ENCODE results near the gene GPHN.

The GPHN gene

GRCh38 chr14:66507722-66508546, at the start of gene GPHN:
TSS of gene GPHN (plus strand) at chr14:66508147.
- Mint-ChIP-seq H3K4me1 (peaks cover 17% of the 10 kb centered on the region), H3K9me3 (no peaks in the 10 kb centered on the region), H3K27ac (peak within 1 kb of the TSS; percentile 79 to 98 (median 95)), H3K4me3 (peak within 1 kb of the TSS; percentile 85 to 96 (median 94)), H3K36me3 (ENCODE audit: low read depth) (no peaks in the 10 kb centered on the region), H3K27me3 (ENCODE audit: low read depth) (peaks cover 18% of the 10 kb centered on the region)
- TF ChIP-seq CTCF (IDR thresholded peaks at IDR 0.05; ENCODE audit: unreplicated experiment in 3 of 3) = peak in 1 of 3 experiments; percentile 33

GRCh38 chr14:66459603-66460002, 48.3 kb upstream of the GPHN start:
- TF ChIP-seq CTCF (IDR thresholded peaks at IDR 0.05; ENCODE audit: unreplicated experiment in 3 of 3) = no peak
- Mint-ChIP-seq H3K9me3 (peaks cover 18% of the 10 kb centered on the region), H3K27ac (no peak overlapping the region), H3K4me3 (no peak overlapping the region), H3K4me1 (no peaks in the 10 kb centered on the region), H3K27me3 (ENCODE audit: low read depth) (no peaks in the 10 kb centered on the region), H3K36me3 (ENCODE audit: low read depth) (peaks cover 5% of the 10 kb centered on the region)

- Mint-ChIP-seq H3K9me3 (peaks cover 10% of the 10 kb centered on the region), H3K4me3 (no peak overlapping the region), H3K27ac (no peak overlapping the region), H3K36me3 (ENCODE audit: low read depth) (no peaks in the 10 kb centered on the region), H3K4me1 (no peaks in the 10 kb centered on the region), H3K27me3 (ENCODE audit: low read depth) (no peaks in the 10 kb centered on the region)
- TF ChIP-seq CTCF (IDR thresholded peaks at IDR 0.05; ENCODE audit: unreplicated experiment in 3 of 3) = no peak
Measured at GRCh38 chr14:66464261-66464660, 43.7 kb upstream of the GPHN start.

GRCh38 chr14:66468778-66469367, 39.1 kb upstream of the GPHN start:
- TF ChIP-seq CTCF (IDR thresholded peaks at IDR 0.05; ENCODE audit: unreplicated experiment in 3 of 3) = no peak
- Mint-ChIP-seq H3K9me3 (peaks cover 37% of the 10 kb centered on the region), H3K27ac (no peak overlapping the region), H3K27me3 (ENCODE audit: low read depth) (no peaks in the 10 kb centered on the region), H3K36me3 (ENCODE audit: low read depth) (peaks cover 11% of the 10 kb centered on the region), H3K4me1 (no peaks in the 10 kb centered on the region), H3K4me3 (no peak overlapping the region)

- H3K36me3 Mint-ChIP-seq (ENCODE audit: low read depth) = peaks cover 15% of the 10 kb centered on the region
- peaks cover 34% of the 10 kb centered on the region for H3K9me3 Mint-ChIP-seq
- no peaks in the 10 kb centered on the region for H3K27me3 Mint-ChIP-seq (ENCODE audit: low read depth)
- H3K4me1 Mint-ChIP-seq = no peaks in the 10 kb centered on the region
- H3K27ac Mint-ChIP-seq = no peak overlapping the region
- H3K4me3 Mint-ChIP-seq = no peak overlapping the region
- no peak for TF ChIP-seq CTCF (IDR thresholded peaks at IDR 0.05; ENCODE audit: unreplicated experiment in 3 of 3)
Measured at GRCh38 chr14:66471584-66471983, 36.4 kb upstream of the GPHN start.

Data from nephron (organoid).